NCI-H526 treated with DMSO at 0.1 percent for 48 hours (cell line): Measurements from ENCODE around the gene E2F3.

Experiments
- DNase-seq: peaks from one replicate; lab custom pipeline; 2025; lab: John Stamatoyannopoulos, UW

The E2F3 gene

GRCh38 chr6:20402342-20403069, 827 bp downstream of the E2F3 start:
- DNase-seq = no peak

- DNase-seq = peak; percentile 47
Measured at GRCh38 chr6:20403070-20403765, 1.5 kb downstream of the E2F3 start.

GRCh38 chr6:20403766-20404640, 2.3 kb downstream of the E2F3 start:
- DNase-seq = peak; percentile 40

- DNase-seq = peak; percentile 87
Measured at GRCh38 chr6:20404641-20405032, 3.0 kb downstream of the E2F3 start.

GRCh38 chr6:20408851-20409250, 7.2 kb downstream of the E2F3 start:
- DNase-seq = no peak

- no peak for DNase-seq
Measured at GRCh38 chr6:20409427-20409971, 7.8 kb downstream of the E2F3 start.

- DNase-seq = no peak
Measured at GRCh38 chr6:20411544-20411943, 9.9 kb downstream of the E2F3 start.

- no peak for DNase-seq
Measured at GRCh38 chr6:20411953-20412681, 10.4 kb downstream of the E2F3 start.

- DNase-seq = no peak
Measured at GRCh38 chr6:20412682-20413073, 11.0 kb downstream of the E2F3 start.

- DNase-seq = no peak
Measured at GRCh38 chr6:20413826-20414225, 12.1 kb downstream of the E2F3 start.

- DNase-seq = no peak
Measured at GRCh38 chr6:20414711-20415110, 13.0 kb downstream of the E2F3 start.

- DNase-seq = no peak
Measured at GRCh38 chr6:20415304-20415703, 13.6 kb downstream of the E2F3 start.

- DNase-seq = no peak
Measured at GRCh38 chr6:20415712-20416454, 14.2 kb downstream of the E2F3 start.

GRCh38 chr6:20416567-20417345, 15.1 kb downstream of the E2F3 start:
- DNase-seq = no peak

GRCh38 chr6:20417819-20418218, 16.1 kb downstream of the E2F3 start:
- no peak for DNase-seq

- DNase-seq = no peak
Measured at GRCh38 chr6:20426177-20427082, 24.8 kb downstream of the E2F3 start.

- DNase-seq = no peak
Measured at GRCh38 chr6:20427856-20428255, 26.2 kb downstream of the E2F3 start.

- no peak for DNase-seq
Measured at GRCh38 chr6:20432692-20433091, 31.0 kb downstream of the E2F3 start.

- no peak for DNase-seq
Measured at GRCh38 chr6:20433321-20433720, 31.6 kb downstream of the E2F3 start.
